Neural cell (in vitro differentiated cells): ENCODE measurements around the gene DLG5. TPM values are rescaled to one million over a fixed set of nuclear protein-coding genes. Genes with fewer than 3 reads are reported as not detected.

ENCODE experiments used
- H2AFZ ChIP-seq: fragments of 200-600, 300-800 bp; sonication (generic), shearing (Covaris generic); 2 replicates; pipeline ENCODE4 v1.6.0; 2014; ENCODE audit warnings: low read depth, mild to moderate bottlenecking, antibody characterized with exemption, low read length, moderate library complexity
- H3F3A ChIP-seq: fragments of 200-600 bp; shearing (Covaris generic); 2 replicates; pipeline ENCODE4 v1.6.1; 2016; ENCODE audit warnings: mild to moderate bottlenecking, moderate library complexity, mixed read lengths, antibody characterized with exemption, low read length; ENCODE audit not compliant: insufficient read depth, poor library complexity, severe bottlenecking
- H3K27ac ChIP-seq: fragments of 200-600, 300-800 bp; sonication (generic), shearing (Covaris generic); 2 replicates; pipeline ENCODE4 v1.5.1; 2014; ENCODE audit warnings: mild to moderate bottlenecking, low read length, moderate library complexity
- H3K27me3 ChIP-seq: fragments of 300-800, 200-600 bp; sonication (generic), shearing (Covaris generic); 2 replicates; pipeline ENCODE4 v1.6.0; 2014; ENCODE audit warnings: mild to moderate bottlenecking, low read depth, low read length, moderate library complexity; ENCODE audit not compliant: insufficient read depth
- H3K36me3 ChIP-seq: fragments of 300-800, 200-600 bp; sonication (generic), shearing (Covaris generic); 2 replicates; pipeline ENCODE4 v1.5.1; 2014; ENCODE audit warnings: mild to moderate bottlenecking, antibody characterized with exemption, low read length, moderate library complexity; ENCODE audit not compliant: insufficient read depth
- H3K4me2 ChIP-seq: fragments of 300-800, 200-600 bp; sonication (generic), shearing (Covaris generic); 2 replicates; pipeline ENCODE4 v1.6.0; 2014; ENCODE audit warnings: mild to moderate bottlenecking, low read length
- H3K4me3 ChIP-seq: fragments of 300-800, 200-600 bp; sonication (generic), shearing (Covaris generic); 2 replicates; pipeline ENCODE4 v1.5.1; 2014; ENCODE audit warnings: mild to moderate bottlenecking, low read length, moderate library complexity
- H3K79me2 ChIP-seq: fragments of 200-600 bp; shearing (Covaris generic); replicated peaks from 2 replicates; pipeline ENCODE4 v1.6.0; 2014; ENCODE audit warnings: mild to moderate bottlenecking, low read length, moderate library complexity; ENCODE audit not compliant: insufficient read depth
- H3K9ac ChIP-seq: fragments of 300-800, 200-600 bp; sonication (generic), shearing (Covaris generic); 2 replicates; pipeline ENCODE4 v1.6.1; 2016; ENCODE audit warnings: mild to moderate bottlenecking, low read length, mixed read lengths
- H3K9me2 ChIP-seq: fragments of 200-600 bp; shearing (Covaris generic); 2 replicates; pipeline ENCODE4 v1.6.1; 2016; ENCODE audit warnings: mild to moderate bottlenecking, low read length, mixed read lengths; ENCODE audit not compliant: insufficient read depth
- H3K9me3 ChIP-seq: fragments of 200-600, 300-800 bp; sonication (generic), shearing (Covaris generic); 2 replicates; pipeline ENCODE4 v1.6.1; 2016; ENCODE audit warnings: mild to moderate bottlenecking, mixed run types, low read length, moderate library complexity, mixed read lengths
- H4K20me1 ChIP-seq: fragments of 200-600 bp; shearing (Covaris generic); 2 replicates; pipeline ENCODE4 v1.6.1; 2016; ENCODE audit warnings: mild to moderate bottlenecking, mixed run types; ENCODE audit not compliant: insufficient read depth
- EP300 ChIP-seq: fragments of 450-650 bp; conservative IDR thresholded peaks from 2 replicates; pipeline ENCODE4 v1.6.1; 2014; ENCODE audit warnings: antibody characterized with exemption, mild to moderate bottlenecking, moderate library complexity; ENCODE audit not compliant: poor library complexity, severe bottlenecking
- EZH2 ChIP-seq: fragments of 200-600, 300-800 bp; shearing (Covaris generic), sonication (generic); IDR thresholded peaks from 2 replicates; pipeline ENCODE4 v1.6.1; 2014; ENCODE audit warnings: antibody characterized with exemption, low read length, borderline replicate concordance, mild to moderate bottlenecking; ENCODE audit not compliant: insufficient read depth, poor library complexity, severe bottlenecking
- MXI1 ChIP-seq: fragments of 450-650 bp; conservative IDR thresholded peaks from 2 replicates; pipeline ENCODE4 v1.6.1; 2014; ENCODE audit warnings: antibody characterized with exemption, mild to moderate bottlenecking; ENCODE audit not compliant: poor library complexity, severe bottlenecking
- POLR2AphosphoS5 ChIP-seq: IDR thresholded peaks from 2 replicates; pipeline ENCODE4 v1.6.1; 2012
- RAD21 ChIP-seq: fragments of 450-650 bp; conservative IDR thresholded peaks from 2 replicates; pipeline ENCODE4 v1.6.1; 2014; ENCODE audit warnings: antibody characterized with exemption, mild to moderate bottlenecking, moderate library complexity
- SMC3 ChIP-seq: fragments of 450-650 bp; conservative IDR thresholded peaks from 2 replicates; pipeline ENCODE4 v1.6.1; 2014; ENCODE audit warnings: antibody characterized with exemption, mild to moderate bottlenecking, moderate library complexity; ENCODE audit not compliant: poor library complexity
- TAF1 ChIP-seq: IDR thresholded peaks from 2 replicates; pipeline ENCODE4 v1.6.1; 2012; ENCODE audit warnings: low read depth
- polyA plus RNA-seq: library from polyadenylated mRNA; depleted of rRNA; stranded (reverse); fragments of >200 nt; gene quantifications from 2 replicates; pipeline ENCODE4 v1.2.3, GENCODE V29; 2014
- TF ChIP-seq, protein P1 (sequence below): fragments of 450-650 bp; IDR thresholded peaks from 2 replicates; pipeline ENCODE4 v1.5.1; 2014; ENCODE audit warnings: antibody characterized with exemption, mild to moderate bottlenecking, moderate library complexity; ENCODE audit not compliant: poor library complexity, severe bottlenecking
- TF ChIP-seq, protein P2 (sequence below): IDR thresholded peaks from 2 replicates; pipeline ENCODE4 v1.6.1; 2012; ENCODE audit warnings: borderline replicate concordance

DLG5 gene
- polyA plus RNA-seq, 1 donor from 2014 or later: 72.9 TPM

DNA sequence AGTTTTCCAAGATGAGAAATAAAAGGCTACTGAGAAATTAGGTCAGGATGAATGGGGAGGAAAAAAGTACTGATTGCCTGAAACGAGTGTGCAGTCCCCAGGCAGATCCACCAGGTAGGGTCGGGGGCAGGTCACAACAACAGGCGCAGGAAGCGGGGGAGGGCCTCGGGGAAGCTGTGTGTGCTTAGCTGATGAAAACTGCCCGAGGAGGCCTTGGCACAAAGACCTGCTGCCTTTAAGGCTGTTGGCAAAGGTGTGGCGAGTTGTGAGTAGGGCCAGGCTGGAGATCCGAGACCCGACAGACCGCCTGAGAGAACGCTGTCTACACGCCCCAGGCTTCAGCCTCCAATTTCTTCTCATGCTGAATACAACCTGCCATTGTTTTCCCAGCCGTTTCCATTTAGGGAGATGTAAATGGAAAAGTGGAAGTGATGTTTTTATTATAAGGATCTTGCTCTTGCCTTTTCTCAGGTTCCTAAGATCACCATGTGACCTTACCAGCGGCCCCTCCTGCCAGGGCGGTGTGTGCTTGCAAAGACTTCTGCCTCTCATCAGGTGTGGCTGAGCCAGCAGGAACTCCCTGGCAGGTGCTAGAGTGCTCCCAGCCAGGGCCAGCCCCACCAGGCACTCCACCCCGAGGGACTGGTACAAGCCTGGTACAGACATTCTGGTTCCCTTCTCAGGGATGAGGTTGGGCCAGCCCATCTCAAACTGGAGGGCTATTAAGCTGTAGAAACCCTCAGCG lies 60.8 kb downstream of the DLG5 start:
- Histone ChIP-seq H3K9me3 (no peaks in the 10 kb centered on the region), H3K9ac (no peak overlapping the region), H3F3A (no peaks in the 10 kb centered on the region), H3K9me2 (no peaks in the 10 kb centered on the region), H3K27me3 (no peaks in the 10 kb centered on the region), H3K4me3 (no peak overlapping the region), H3K36me3 (no peaks in the 10 kb centered on the region), H4K20me1 (no peaks in the 10 kb centered on the region), H3K27ac (no peak overlapping the region), H3K79me2 (peaks cover 9% of the 10 kb centered on the region), H2AFZ (no peak overlapping the region), H3K4me2 (no peak overlapping the region)
- TF ChIP-seq POLR2AphosphoS5 (no peak), EP300 (no peak), TAF1 (no peak), RAD21 (no peak), EZH2 (no peak), SMC3 (no peak), MXI1 (no peak)
- TF ChIP-seq, protein P1, sequence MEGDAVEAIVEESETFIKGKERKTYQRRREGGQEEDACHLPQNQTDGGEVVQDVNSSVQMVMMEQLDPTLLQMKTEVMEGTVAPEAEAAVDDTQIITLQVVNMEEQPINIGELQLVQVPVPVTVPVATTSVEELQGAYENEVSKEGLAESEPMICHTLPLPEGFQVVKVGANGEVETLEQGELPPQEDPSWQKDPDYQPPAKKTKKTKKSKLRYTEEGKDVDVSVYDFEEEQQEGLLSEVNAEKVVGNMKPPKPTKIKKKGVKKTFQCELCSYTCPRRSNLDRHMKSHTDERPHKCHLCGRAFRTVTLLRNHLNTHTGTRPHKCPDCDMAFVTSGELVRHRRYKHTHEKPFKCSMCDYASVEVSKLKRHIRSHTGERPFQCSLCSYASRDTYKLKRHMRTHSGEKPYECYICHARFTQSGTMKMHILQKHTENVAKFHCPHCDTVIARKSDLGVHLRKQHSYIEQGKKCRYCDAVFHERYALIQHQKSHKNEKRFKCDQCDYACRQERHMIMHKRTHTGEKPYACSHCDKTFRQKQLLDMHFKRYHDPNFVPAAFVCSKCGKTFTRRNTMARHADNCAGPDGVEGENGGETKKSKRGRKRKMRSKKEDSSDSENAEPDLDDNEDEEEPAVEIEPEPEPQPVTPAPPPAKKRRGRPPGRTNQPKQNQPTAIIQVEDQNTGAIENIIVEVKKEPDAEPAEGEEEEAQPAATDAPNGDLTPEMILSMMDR: no peak
- TF ChIP-seq, protein P2, sequence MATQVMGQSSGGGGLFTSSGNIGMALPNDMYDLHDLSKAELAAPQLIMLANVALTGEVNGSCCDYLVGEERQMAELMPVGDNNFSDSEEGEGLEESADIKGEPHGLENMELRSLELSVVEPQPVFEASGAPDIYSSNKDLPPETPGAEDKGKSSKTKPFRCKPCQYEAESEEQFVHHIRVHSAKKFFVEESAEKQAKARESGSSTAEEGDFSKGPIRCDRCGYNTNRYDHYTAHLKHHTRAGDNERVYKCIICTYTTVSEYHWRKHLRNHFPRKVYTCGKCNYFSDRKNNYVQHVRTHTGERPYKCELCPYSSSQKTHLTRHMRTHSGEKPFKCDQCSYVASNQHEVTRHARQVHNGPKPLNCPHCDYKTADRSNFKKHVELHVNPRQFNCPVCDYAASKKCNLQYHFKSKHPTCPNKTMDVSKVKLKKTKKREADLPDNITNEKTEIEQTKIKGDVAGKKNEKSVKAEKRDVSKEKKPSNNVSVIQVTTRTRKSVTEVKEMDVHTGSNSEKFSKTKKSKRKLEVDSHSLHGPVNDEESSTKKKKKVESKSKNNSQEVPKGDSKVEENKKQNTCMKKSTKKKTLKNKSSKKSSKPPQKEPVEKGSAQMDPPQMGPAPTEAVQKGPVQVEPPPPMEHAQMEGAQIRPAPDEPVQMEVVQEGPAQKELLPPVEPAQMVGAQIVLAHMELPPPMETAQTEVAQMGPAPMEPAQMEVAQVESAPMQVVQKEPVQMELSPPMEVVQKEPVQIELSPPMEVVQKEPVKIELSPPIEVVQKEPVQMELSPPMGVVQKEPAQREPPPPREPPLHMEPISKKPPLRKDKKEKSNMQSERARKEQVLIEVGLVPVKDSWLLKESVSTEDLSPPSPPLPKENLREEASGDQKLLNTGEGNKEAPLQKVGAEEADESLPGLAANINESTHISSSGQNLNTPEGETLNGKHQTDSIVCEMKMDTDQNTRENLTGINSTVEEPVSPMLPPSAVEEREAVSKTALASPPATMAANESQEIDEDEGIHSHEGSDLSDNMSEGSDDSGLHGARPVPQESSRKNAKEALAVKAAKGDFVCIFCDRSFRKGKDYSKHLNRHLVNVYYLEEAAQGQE: no peak

DNA sequence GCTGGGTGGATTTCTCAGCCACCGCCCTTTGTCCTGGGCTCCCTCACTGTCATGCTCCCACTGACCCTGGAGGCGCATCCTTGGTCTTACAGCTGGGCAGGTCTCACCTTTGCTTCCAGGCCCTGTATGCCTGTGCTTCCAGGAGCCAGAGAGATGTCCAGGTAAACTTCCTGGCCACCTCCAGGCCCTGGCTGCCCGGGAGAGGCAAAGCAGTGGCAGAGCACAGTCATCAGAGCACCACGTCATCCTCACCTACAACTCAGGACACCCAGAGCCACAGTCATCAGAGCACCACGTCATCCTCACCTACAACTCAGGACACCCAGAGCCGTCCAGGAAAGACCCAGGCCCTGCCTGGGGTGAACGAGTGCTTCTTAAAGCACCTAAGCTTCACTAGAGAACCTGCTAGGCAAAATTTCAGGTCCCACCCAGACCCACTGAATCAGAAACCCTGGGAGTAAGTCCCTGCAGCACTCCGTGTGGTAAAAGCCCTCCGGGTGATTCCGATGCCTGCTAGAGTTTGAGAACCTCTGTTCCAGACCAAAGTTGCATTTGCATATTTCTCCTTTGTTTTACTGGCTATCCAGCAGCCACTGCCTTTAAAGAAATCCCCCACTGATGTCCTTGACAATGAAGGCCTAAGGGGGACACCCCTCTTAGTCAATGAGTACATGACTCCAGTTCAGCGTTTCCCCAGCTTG lies 62.3 kb downstream of the DLG5 start:
- H3K27ac ChIP-seq: no peak overlapping the region
- TF ChIP-seq, protein P2: no peak
- TF ChIP-seq POLR2AphosphoS5 (no peak), TAF1 (no peak)
- TF ChIP-seq, protein P1: no peak
- no peaks in the 10 kb centered on the region for H3K9me2 ChIP-seq
- H3K9ac ChIP-seq: no peak overlapping the region
- peaks cover 9% of the 10 kb centered on the region for H3K79me2 ChIP-seq
- no peak overlapping the region for H3K4me3 ChIP-seq
- H2AFZ ChIP-seq: no peak overlapping the region
- H3K27me3 ChIP-seq: no peaks in the 10 kb centered on the region
- H3K36me3 ChIP-seq: no peaks in the 10 kb centered on the region
- no peak overlapping the region for H3K4me2 ChIP-seq
- no peaks in the 10 kb centered on the region for H3F3A ChIP-seq
- no peaks in the 10 kb centered on the region for H4K20me1 ChIP-seq
- no peaks in the 10 kb centered on the region for H3K9me3 ChIP-seq
